Right lobe of liver (tissue), 6 donors: ENCODE measurements around the gene MRPL28. TPM values are rescaled to one million over a fixed set of nuclear protein-coding genes. Genes with fewer than 3 reads are reported as not detected.

ENCODE experiments used
- ATAC-seq, 4 donors: fragments of 200-7000 bp; cut with Tn5 transposase; one replicate each; pipeline ENCODE4 v1.9.1; 2020; ENCODE audit warnings: mild to moderate bottlenecking in 4 of 4, moderate library complexity in 4 of 4
- DNase-seq, 3 donors: peaks; one replicate each; pipeline ENCODE4 v3.0.0-alpha.2; 2020
- H3K27ac ChIP-seq, 3 donors: fragments of 200-600 bp; one replicate each; pipeline ENCODE4 v1.8.0; 2022
- H3K27me3 ChIP-seq, 2 donors: fragments of 200-600 bp; one replicate each; pipeline ENCODE4 v1.8.0; 2022
- H3K36me3 ChIP-seq, 4 donors: fragments of 200-600 bp; sonication (generic) in 1 of 4; one replicate each; pipeline versions ENCODE4 v1.5.1 to v1.8.0; 2017 to 2022; ENCODE audit warnings: control low read depth in 1 of 4
- H3K4me1 ChIP-seq, 4 donors: fragments of 200-600 bp; sonication (generic) in 1 of 4; one replicate each; pipeline versions ENCODE4 v1.5.1 to v1.8.0; 2017 to 2022; ENCODE audit warnings: control low read depth in 1 of 4
- H3K4me3 ChIP-seq, 3 donors: fragments of 200-600 bp; one replicate each; pipeline ENCODE4 v1.8.0; 2022
- H3K9me3 ChIP-seq, 4 donors: fragments of 200-600 bp; sonication (generic) in 1 of 4; one replicate each; pipeline versions ENCODE4 v1.5.1 to v1.8.0; 2017 to 2022; ENCODE audit warnings: control low read depth in 1 of 4
- POLR2A ChIP-seq: fragments of 450-650 bp; IDR thresholded peaks from one replicate; pipeline ENCODE4 v1.6.1; 2017; ENCODE audit warnings: antibody characterized with exemption, mild to moderate bottlenecking
- WGBS: methylation state at CpG from one replicate; pipeline ENCODE4 v1.1.6; 2018; ENCODE audit warnings: low coverage, low lambda C conversion rate; ENCODE audit not compliant: insufficient coverage; ENCODE audit errors: missing lambda C conversion rate; 5-methylcytosine and 5-hydroxymethylcytosine counted together
- intact Hi-C, 2 donors: fragments of 100-400 bp; cut with DNase I; formaldehyde crosslinking; loops; one replicate each; pipeline versions ENCODE4 v1.11.2 to v1.14.1; 2022
- total RNA-seq, 6 experiments: library from RNA; depleted of rRNA in 2 of 6; stranded (reverse); fragments of >200 nt in 2 of 6; fragmentation: NEBNext Ultra II Directional in 3 of 6; extraction: Animal tissue kit (Norgen Biotek cat#: 25700) in 3 of 6; gene quantifications; one replicate each; pipeline versions ENCODE4 v1.1.0 to v1.2.4, GENCODE V29; 2016 to 2023
- TF ChIP-seq, protein P1 (sequence below), 4 donors: fragments of 200-600 bp in 3 of 4; fragments of 450-650 bp in 1 of 4; IDR thresholded peaks; one replicate each; pipeline versions ENCODE4 v1.5.1 to v1.8.0; 2016 to 2022; ENCODE audit warnings: antibody characterized with exemption in 4 of 4, mild to moderate bottlenecking in 2 of 4
- donor health status: DM: no; HTN: yes; CAD: no.
- donor health status: DM: no; HTN: no; CAD: no.
- donor health status: DM: no; HTN: no; CAD: no.
- donor health status: DM: no; HTN: yes; CAD: no.
- donor health status: DM: no; HTN: yes; CAD: no.

Gene MRPL28
- total RNA-seq, 6 experiments from 2014 or later = 29.9 to 64.7 (median 32.6) TPM

- TF ChIP-seq, protein P1, sequence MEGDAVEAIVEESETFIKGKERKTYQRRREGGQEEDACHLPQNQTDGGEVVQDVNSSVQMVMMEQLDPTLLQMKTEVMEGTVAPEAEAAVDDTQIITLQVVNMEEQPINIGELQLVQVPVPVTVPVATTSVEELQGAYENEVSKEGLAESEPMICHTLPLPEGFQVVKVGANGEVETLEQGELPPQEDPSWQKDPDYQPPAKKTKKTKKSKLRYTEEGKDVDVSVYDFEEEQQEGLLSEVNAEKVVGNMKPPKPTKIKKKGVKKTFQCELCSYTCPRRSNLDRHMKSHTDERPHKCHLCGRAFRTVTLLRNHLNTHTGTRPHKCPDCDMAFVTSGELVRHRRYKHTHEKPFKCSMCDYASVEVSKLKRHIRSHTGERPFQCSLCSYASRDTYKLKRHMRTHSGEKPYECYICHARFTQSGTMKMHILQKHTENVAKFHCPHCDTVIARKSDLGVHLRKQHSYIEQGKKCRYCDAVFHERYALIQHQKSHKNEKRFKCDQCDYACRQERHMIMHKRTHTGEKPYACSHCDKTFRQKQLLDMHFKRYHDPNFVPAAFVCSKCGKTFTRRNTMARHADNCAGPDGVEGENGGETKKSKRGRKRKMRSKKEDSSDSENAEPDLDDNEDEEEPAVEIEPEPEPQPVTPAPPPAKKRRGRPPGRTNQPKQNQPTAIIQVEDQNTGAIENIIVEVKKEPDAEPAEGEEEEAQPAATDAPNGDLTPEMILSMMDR (IDR thresholded peaks at IDR 0.05) = no peak
- no peak for TF ChIP-seq POLR2A
- peaks cover 0 to 5% (median 2%) of the 10 kb centered on the region in 4 donors for H3K4me1 ChIP-seq
- WGBS = 100% methylated on average over 1 of the region's 31 CpGs
- no peak overlapping the region for H3K27ac ChIP-seq
- DNase-seq (no peak), ATAC-seq (no peak)
- no peak overlapping the region for H3K4me3 ChIP-seq
- peaks cover 0 to 32% (median 0%) of the 10 kb centered on the region in 4 donors for H3K36me3 ChIP-seq
- intact Hi-C loops = no loop called here
- no peaks in the 10 kb centered on the region for H3K9me3 ChIP-seq
- no peaks in the 10 kb centered on the region for H3K27me3 ChIP-seq
Observed at GRCh38 chr16:371515-372301, 1.4 kb upstream of the MRPL28 start.

- no peak for DNase-seq
- no peak overlapping the region for H3K27ac ChIP-seq
- H3K27me3 ChIP-seq = no peaks in the 10 kb centered on the region
- H3K4me3 ChIP-seq = peak overlapping the region in 1 of 3 donors; percentile 39
- TF ChIP-seq, protein P1 (IDR thresholded peaks at IDR 0.05) = no peak
- no peak for TF ChIP-seq POLR2A
- intact Hi-C loops = no loop called here
- 45% methylated on average over 2 of the region's 10 CpGs for WGBS
- H3K9me3 ChIP-seq = no peaks in the 10 kb centered on the region
- peak in 1 of 4 donors; percentile 1 for ATAC-seq
- H3K36me3 ChIP-seq = peaks cover 0 to 36% (median 0%) of the 10 kb centered on the region in 4 donors
- H3K4me1 ChIP-seq = peaks cover 0 to 5% (median 2%) of the 10 kb centered on the region in 4 donors
Observed at GRCh38 chr16:370979-371514, 709 bp upstream of the MRPL28 start.

DNA sequence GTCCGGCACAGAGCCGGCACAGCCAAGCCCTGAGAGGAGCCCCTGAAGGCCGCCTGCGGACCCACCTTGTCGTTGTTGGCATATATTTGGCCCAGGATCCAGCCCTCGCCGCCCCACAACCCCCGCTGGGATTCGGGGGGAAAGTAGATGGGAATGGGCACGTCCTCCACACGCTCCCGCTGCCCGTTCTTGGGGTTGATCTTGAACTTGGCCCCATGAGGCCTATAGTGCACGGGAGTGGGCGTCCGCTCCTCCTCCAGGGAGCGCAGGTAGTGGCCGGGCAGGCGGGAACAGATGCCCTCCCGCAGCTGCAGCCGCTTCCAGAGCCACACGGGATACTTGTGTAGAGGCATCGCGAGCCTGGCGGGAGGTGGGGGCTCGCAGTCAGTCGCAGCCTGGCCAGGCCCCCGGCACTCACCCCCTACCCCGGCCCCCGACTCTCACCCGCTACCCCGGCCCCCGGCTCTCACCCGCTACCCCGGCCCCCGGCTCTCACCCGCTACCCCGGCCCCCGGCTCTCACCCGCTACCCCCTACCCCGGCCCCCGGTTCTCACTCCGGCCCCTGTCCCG, 387 bp downstream of the MRPL28 start:
- no peak for TF ChIP-seq POLR2A
- TF ChIP-seq, protein P1 (IDR thresholded peaks at IDR 0.05) = no peak
- H3K36me3 ChIP-seq = peaks cover 0 to 35% (median 0%) of the 10 kb centered on the region in 4 donors
- no peak overlapping the region for H3K27ac ChIP-seq
- H3K4me1 ChIP-seq = peaks cover 0 to 5% (median 2%) of the 10 kb centered on the region in 4 donors
- no peaks in the 10 kb centered on the region for H3K9me3 ChIP-seq
- H3K27me3 ChIP-seq = no peaks in the 10 kb centered on the region
- intact Hi-C loops = loop anchor here in 1 of 2 donors (10.0 kb wide), 1 partner anchor 135 kb away; the partner anchor contains the start of gene FAM234A
- WGBS = 8% methylated on average over 25 of the region's 44 CpGs
- DNase-seq (no peak), ATAC-seq (peak in 3 of 4 donors; percentile 6 to 30 (median 19))
- H3K4me3 ChIP-seq = peak overlapping the region; percentile 21 to 39 (median 39)

- 75% methylated on average over 7 of the region's 20 CpGs for WGBS
- H3K36me3 ChIP-seq = peaks cover 0 to 30% (median 0%) of the 10 kb centered on the region in 4 donors
- H3K4me1 ChIP-seq = peaks cover 0 to 5% (median 2%) of the 10 kb centered on the region in 4 donors
- no peak for DNase-seq
- TF ChIP-seq, protein P1 (IDR thresholded peaks at IDR 0.05) = no peak
- TF ChIP-seq POLR2A = no peak
- no peak overlapping the region for H3K4me3 ChIP-seq
- H3K27me3 ChIP-seq = no peaks in the 10 kb centered on the region
- H3K27ac ChIP-seq = no peak overlapping the region
- H3K9me3 ChIP-seq = no peaks in the 10 kb centered on the region
- ATAC-seq = no peak
- intact Hi-C loops = loop anchor here in 1 of 2 donors (10.0 kb wide), 1 partner anchor 135 kb away; the partner anchor contains the start of gene FAM234A
Observed at GRCh38 chr16:369275-369865, 968 bp downstream of the MRPL28 start.
